Stimulated activated CD4-positive, alpha-beta T cell treated with anti-CD3 and anti-CD28 coated beads, Interleukin-2, amount 100 ng/mL, for 48 hours (primary cell): ENCODE data around the gene PMF1.

Experiments
- DNase-seq, 2 donors: peaks; one replicate each; pipeline ENCODE4 v3.0.0-alpha.2; 2020

Gene PMF1

GRCh38 chr1:156276532-156276931 lies 63.7 kb downstream of the PMF1 start:
- DNase-seq, result no peak

- DNase-seq, result no peak
Observed at GRCh38 chr1:156276966-156277381, 64.2 kb downstream of the PMF1 start.

- DNase-seq, result no peak
Observed at GRCh38 chr1:156279837-156280236, 67.0 kb downstream of the PMF1 start.

GRCh38 chr1:156281281-156281680 lies 68.5 kb downstream of the PMF1 start:
- peak; percentile 28 to 52 for DNase-seq

GRCh38 chr1:156281693-156282478 lies 69.1 kb downstream of the PMF1 start:
- DNase-seq, result peak in 1 of 2 donors; percentile 16

- peak; percentile 90 to 94 for DNase-seq
Observed at GRCh38 chr1:156282479-156283222, 69.8 kb downstream of the PMF1 start, which contains the start of gene SMG5. Gene SMG5 (minus strand): TSS chr1:156282825. CDS start chr1:156282680, 145 bp downstream.

- DNase-seq, result no peak
Observed at GRCh38 chr1:156283521-156283920, 70.7 kb downstream of the PMF1 start.

GRCh38 chr1:156284112-156284511 lies 71.3 kb downstream of the PMF1 start, which contains the start of gene TMEM79:
Gene TMEM79 (plus strand): TSS chr1:156284325. CDS start chr1:156285227, 902 bp downstream.
- DNase-seq, result no peak

GRCh38 chr1:156284757-156285156 lies 72.0 kb downstream of the PMF1 start:
- no peak for DNase-seq

GRCh38 chr1:156285437-156285836 lies 72.6 kb downstream of the PMF1 start:
- no peak for DNase-seq

GRCh38 chr1:156286061-156286460 lies 73.3 kb downstream of the PMF1 start:
- no peak for DNase-seq
